A673 (cell line): ENCODE measurements around the gene LEAP2.

Source experiments
- EZH2 ChIP-seq: fragments of 200-600 bp; sonication (generic); IDR thresholded peaks from 2 replicates; pipeline ENCODE4 v1.6.1; 2017; ENCODE audit warnings: borderline replicate concordance, low read depth, mild to moderate bottlenecking, mixed read lengths, antibody characterized with exemption, low read length; ENCODE audit not compliant: poor library complexity, severe bottlenecking
- TF ChIP-seq, protein P1 (sequence below): fragments of 300-800, 200-600 bp; sonication (generic); conservative IDR thresholded peaks from 2 replicates; pipeline ENCODE4 v1.5.1; 2017; ENCODE audit warnings: low read depth, mild to moderate bottlenecking, antibody characterized with exemption, low read length, moderate library complexity, mixed read lengths

DNA sequence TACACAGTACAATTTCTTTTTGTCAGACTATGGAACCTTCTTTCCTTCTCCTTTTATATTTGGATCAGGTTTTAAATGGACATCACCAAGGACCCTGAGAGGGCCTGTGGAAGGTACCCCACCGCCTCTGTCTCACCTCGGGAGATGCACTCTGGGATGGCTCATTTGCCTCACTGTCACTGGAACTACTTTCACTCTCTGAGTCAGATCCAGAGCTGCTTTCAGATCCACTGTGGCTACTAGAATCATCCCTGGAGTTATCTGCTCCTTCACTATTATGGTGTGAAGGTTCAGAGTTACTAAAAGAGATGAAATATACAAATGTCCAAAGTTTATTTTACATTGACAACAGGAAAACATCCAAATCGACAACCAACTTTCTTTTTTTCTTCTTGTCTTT, 24.6 kb downstream of the LEAP2 start:
- TF ChIP-seq EZH2, result no peak
- TF ChIP-seq, protein P1, sequence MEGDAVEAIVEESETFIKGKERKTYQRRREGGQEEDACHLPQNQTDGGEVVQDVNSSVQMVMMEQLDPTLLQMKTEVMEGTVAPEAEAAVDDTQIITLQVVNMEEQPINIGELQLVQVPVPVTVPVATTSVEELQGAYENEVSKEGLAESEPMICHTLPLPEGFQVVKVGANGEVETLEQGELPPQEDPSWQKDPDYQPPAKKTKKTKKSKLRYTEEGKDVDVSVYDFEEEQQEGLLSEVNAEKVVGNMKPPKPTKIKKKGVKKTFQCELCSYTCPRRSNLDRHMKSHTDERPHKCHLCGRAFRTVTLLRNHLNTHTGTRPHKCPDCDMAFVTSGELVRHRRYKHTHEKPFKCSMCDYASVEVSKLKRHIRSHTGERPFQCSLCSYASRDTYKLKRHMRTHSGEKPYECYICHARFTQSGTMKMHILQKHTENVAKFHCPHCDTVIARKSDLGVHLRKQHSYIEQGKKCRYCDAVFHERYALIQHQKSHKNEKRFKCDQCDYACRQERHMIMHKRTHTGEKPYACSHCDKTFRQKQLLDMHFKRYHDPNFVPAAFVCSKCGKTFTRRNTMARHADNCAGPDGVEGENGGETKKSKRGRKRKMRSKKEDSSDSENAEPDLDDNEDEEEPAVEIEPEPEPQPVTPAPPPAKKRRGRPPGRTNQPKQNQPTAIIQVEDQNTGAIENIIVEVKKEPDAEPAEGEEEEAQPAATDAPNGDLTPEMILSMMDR, result no peak
